ENCODE results near the gene HPSE2. TPM values are rescaled to one million over a fixed set of nuclear protein-coding genes. Genes with fewer than 3 reads are reported as not detected.

Gene HPSE2
- total and polyA plus RNA-seq, 2 of the 8 experiments (the other 6 are each of a cell fraction or from before 2014, with no cell fraction given) = 0.41 to 0.58 TPM

GRCh38 chr10:98800263-98800662, 435.4 kb downstream of the HPSE2 start:
- Histone ChIP-seq H3K14ac (ENCODE audit: insufficient read length) (no peak overlapping the region), H2BK120ac (replicated peaks; ENCODE audit: low read depth, low read length) (no peak overlapping the region), H2BK5ac (ENCODE audit: low read depth, low read length) (no peak overlapping the region), H3K36me3 (ENCODE audit: control insufficient read depth in 2 of 4, insufficient read depth in 4 of 4, low read length in 3 of 4) (no peaks in the 10 kb centered on the region), H3K79me2 (ENCODE audit: control insufficient read depth in 1 of 2, insufficient read depth in 2 of 2, low read length in 2 of 2) (no peaks in the 10 kb centered on the region), H2AK5ac (ENCODE audit: low read depth, low read length) (no peak overlapping the region), H4K91ac (replicated peaks; ENCODE audit: insufficient read length, low read length) (no peak overlapping the region), H2BK20ac (ENCODE audit: low read length) (no peak overlapping the region), H3K27me3 (replicated peaks in 1 of 4; ENCODE audit: control insufficient read depth in 3 of 4, extremely low read depth in 1 of 4, insufficient read depth in 3 of 4, low read length in 3 of 4) (no peaks in the 10 kb centered on the region), H3K4me3 (ENCODE audit: extremely low read depth in 1 of 4, insufficient read depth in 2 of 4, low read depth in 3 of 4, low read length in 4 of 4) (no peak overlapping the region), H3K23me2 (ENCODE audit: low read depth, low read length) (no peaks in the 10 kb centered on the region), H4K20me1 (replicated peaks in 1 of 2; ENCODE audit: control insufficient read depth in 1 of 2, insufficient read depth in 2 of 2, low read length in 2 of 2) (no peaks in the 10 kb centered on the region), H2BK15ac (ENCODE audit: low read length) (no peak overlapping the region), H3K56ac (replicated peaks; ENCODE audit: insufficient read length, low read depth, low read length) (no peak overlapping the region), H2BK12ac (ENCODE audit: low read depth, low read length) (no peak overlapping the region), H4K8ac (ENCODE audit: extremely low read depth, insufficient read depth, low read length) (no peak overlapping the region), H3K4ac (replicated peaks; ENCODE audit: insufficient read length, low read depth, low read length) (no peak overlapping the region), H3K23ac (ENCODE audit: insufficient read length) (no peak overlapping the region), H2AFZ (ENCODE audit: low read length) (no peak overlapping the region), H3K27ac (ENCODE audit: low read depth, low read length) (no peak overlapping the region), H3K18ac (ENCODE audit: extremely low read depth, low read length) (no peak overlapping the region), H3K4me2 (ENCODE audit: insufficient read depth in 1 of 2, low read depth in 2 of 2, low read length in 2 of 2) (no peak overlapping the region), H3K9ac (replicated peaks in 1 of 4; ENCODE audit: extremely low read depth in 1 of 4, low read depth in 3 of 4, low read length in 3 of 4) (no peak overlapping the region), H3K4me1 (replicated peaks in 1 of 4; ENCODE audit: control insufficient read depth in 3 of 4, insufficient read depth in 4 of 4, low read length in 3 of 4) (no peaks in the 10 kb centered on the region), H4K5ac (ENCODE audit: insufficient read length, low read depth, low read length) (no peak overlapping the region), H3K79me1 (ENCODE audit: low read depth, low read length) (no peaks in the 10 kb centered on the region), H3K9me3 (ENCODE audit: insufficient read depth in 2 of 2, low read depth in 1 of 2, low read length in 1 of 2) (no peaks in the 10 kb centered on the region)
- FAIRE-seq = no peak
- CTCF ChIA-PET (ENCODE audit: partially characterized antibody) = interaction anchor here (0.9 kb wide), 1 partner anchor 373 kb away, joined by 5 read pairs; no protein-coding TSS in a partner anchor
- POLR2A ChIA-PET (ENCODE audit: partially characterized antibody) = no interaction called here
- DNase-seq (ENCODE audit: low read depth in 1 of 2, low spot score in 2 of 2) = no peak
- no peak for TF ChIP-seq SP1 (IDR thresholded peaks at IDR 0.05; ENCODE audit: low read depth, low read length)

All from H1 (cell line).